H9 (cell line): ENCODE data around the gene DFFB. TPM values are rescaled to one million over a fixed set of nuclear protein-coding genes. Genes with fewer than 3 reads are reported as not detected.

ENCODE experiments used
- DNase-seq: peaks from one replicate; pipeline ENCODE4 v3.0.0-alpha.2; 2017
- H2AFZ ChIP-seq: one replicate; pipeline ENCODE4 v1.6.1; 2013; ENCODE audit warnings: mild to moderate bottlenecking, low read length, control low read depth, moderate library complexity
- H2AK5ac ChIP-seq: 2 replicates; pipeline ENCODE4 v1.6.1; 2013; ENCODE audit warnings: low read length, control low read depth, mixed read lengths; ENCODE audit not compliant: insufficient read length
- H2BK120ac ChIP-seq: one replicate; pipeline ENCODE4 v1.6.1; 2013; ENCODE audit warnings: low read depth, mild to moderate bottlenecking, low read length, control low read depth, inconsistent platforms; ENCODE audit not compliant: poor library complexity, severe bottlenecking
- H2BK12ac ChIP-seq: 2 replicates; pipeline ENCODE4 v1.6.1; 2013; ENCODE audit warnings: low read length, control low read depth, mixed read lengths, low read depth; ENCODE audit not compliant: insufficient read length
- H2BK15ac ChIP-seq: 2 replicates; pipeline ENCODE4 v1.6.1; 2013; ENCODE audit warnings: low read depth, low read length, control low read depth
- H2BK20ac ChIP-seq: one replicate; pipeline ENCODE4 v1.6.1; 2013; ENCODE audit warnings: low read depth, mild to moderate bottlenecking, low read length, control low read depth, inconsistent platforms; ENCODE audit not compliant: poor library complexity, severe bottlenecking
- H2BK5ac ChIP-seq: 2 replicates; pipeline ENCODE4 v1.6.1; 2013; ENCODE audit warnings: low read length, control low read depth, mixed read lengths; ENCODE audit not compliant: insufficient read length
- H3K14ac ChIP-seq: 2 replicates; pipeline ENCODE4 v1.6.1; 2013; ENCODE audit warnings: low read length, control low read depth; ENCODE audit not compliant: insufficient read depth
- H3K18ac ChIP-seq: 2 replicates; pipeline ENCODE4 v1.6.1; 2013; ENCODE audit warnings: low read depth, mild to moderate bottlenecking, mixed read lengths, low read length, control low read depth; ENCODE audit not compliant: insufficient read length
- H3K23ac ChIP-seq: 2 replicates; pipeline ENCODE4 v1.6.1; 2013; ENCODE audit warnings: low read length, control low read depth, mixed read lengths, low read depth; ENCODE audit not compliant: insufficient read length
- H3K23me2 ChIP-seq: 2 replicates; pipeline ENCODE4 v1.6.1; 2013; ENCODE audit warnings: low read depth, mild to moderate bottlenecking, mixed read lengths, low read length, control low read depth; ENCODE audit not compliant: insufficient read length, poor library complexity, severe bottlenecking
- H3K27ac ChIP-seq: 2 replicates; pipeline ENCODE4 v1.5.1; 2013; ENCODE audit warnings: low read length, control low read depth, mixed read lengths, low read depth; ENCODE audit not compliant: insufficient read length
- H3K27me3 ChIP-seq: 2 replicates; pipeline ENCODE4 v1.6.1; 2013; ENCODE audit warnings: low read length, control low read depth, inconsistent platforms; ENCODE audit not compliant: insufficient read depth
- H3K4ac ChIP-seq: 2 replicates; pipeline ENCODE4 v1.6.1; 2013; ENCODE audit warnings: low read depth, mild to moderate bottlenecking, control low read depth, inconsistent platforms, low read length, moderate library complexity
- H3K4me1 ChIP-seq: 2 replicates; pipeline ENCODE4 v1.6.1; 2013; ENCODE audit warnings: low read length, control low read depth, inconsistent platforms; ENCODE audit not compliant: insufficient read depth
- H3K4me2 ChIP-seq: 2 replicates; pipeline ENCODE4 v1.6.1; 2013; ENCODE audit warnings: low read length, control low read depth, mixed read lengths; ENCODE audit not compliant: insufficient read length, insufficient read depth
- H3K56ac ChIP-seq: 2 replicates; pipeline ENCODE4 v1.6.1; 2013; ENCODE audit warnings: low read depth, mild to moderate bottlenecking, mixed read lengths, low read length, control low read depth; ENCODE audit not compliant: insufficient read length
- H3K79me1 ChIP-seq: 2 replicates; pipeline ENCODE4 v1.6.1; 2013; ENCODE audit warnings: low read depth, mild to moderate bottlenecking, moderate library complexity, low read length, control low read depth, inconsistent platforms; ENCODE audit not compliant: insufficient read depth, poor library complexity, severe bottlenecking
- H3K79me2 ChIP-seq: 2 replicates; pipeline ENCODE4 v1.6.1; 2013; ENCODE audit warnings: low read length, control low read depth, inconsistent platforms; ENCODE audit not compliant: insufficient read depth
- H3K9ac ChIP-seq: 2 replicates; pipeline ENCODE4 v1.6.1; 2013; ENCODE audit warnings: low read length, control low read depth, mixed read lengths; ENCODE audit not compliant: insufficient read length; ENCODE audit errors: extremely low read depth
- H3K9me3 ChIP-seq: one replicate; pipeline ENCODE4 v1.6.1; 2013; ENCODE audit warnings: low read depth, low read length, inconsistent platforms; ENCODE audit not compliant: control insufficient read depth
- H3T11ph ChIP-seq: one replicate; pipeline ENCODE4 v1.6.1; 2013; ENCODE audit warnings: mild to moderate bottlenecking, low read length, control low read depth, inconsistent platforms
- H4K20me1 ChIP-seq: one replicate; pipeline ENCODE4 v1.6.1; 2013; ENCODE audit not compliant: control insufficient read depth, insufficient read length, insufficient read depth
- H4K5ac ChIP-seq: 2 replicates; pipeline ENCODE4 v1.6.1; 2013; ENCODE audit warnings: low read depth, mild to moderate bottlenecking, mixed read lengths, low read length, control low read depth; ENCODE audit not compliant: insufficient read length
- H4K8ac ChIP-seq: replicated peaks from 2 replicates; pipeline ENCODE4 v1.6.1; 2013; ENCODE audit warnings: low read length, control low read depth, mixed read lengths, low read depth; ENCODE audit not compliant: insufficient read length
- H4K91ac ChIP-seq: 2 replicates; pipeline ENCODE4 v1.6.1; 2013; ENCODE audit warnings: low read depth, mild to moderate bottlenecking, moderate library complexity, mixed read lengths, low read length, control low read depth; ENCODE audit not compliant: insufficient read length
- H3K27ac Mint-ChIP-seq, 3 experiments: 2 replicates in 2 of 3; 3 replicates in 1 of 3; pipeline ENCODE4 v1.8.0; 2020 to 2021; ENCODE audit warnings: mixed read lengths in 3 of 3, mild to moderate bottlenecking in 1 of 3, moderate library complexity in 1 of 3
- H3K27me3 Mint-ChIP-seq: 2 replicates; pipeline ENCODE4 v1.8.0; 2021; ENCODE audit warnings: low read depth, mild to moderate bottlenecking, moderate library complexity, mixed read lengths
- H3K36me3 Mint-ChIP-seq, 3 experiments: 2 replicates in 2 of 3; 3 replicates in 1 of 3; pipeline ENCODE4 v1.8.0; 2020 to 2021; ENCODE audit warnings: low read depth in 3 of 3, mixed read lengths in 3 of 3; ENCODE audit not compliant: insufficient read depth in 1 of 3
- H3K4me1 Mint-ChIP-seq, 2 experiments: 2 replicates each; pipeline ENCODE4 v1.8.0; 2020; ENCODE audit warnings: mixed read lengths in 2 of 2
- H3K4me3 Mint-ChIP-seq, 2 experiments: 2 replicates in 1 of 2; 3 replicates in 1 of 2; pipeline ENCODE4 v1.8.0; 2020 to 2021; ENCODE audit warnings: mild to moderate bottlenecking in 2 of 2, mixed read lengths in 2 of 2, moderate library complexity in 1 of 2
- H3K9me3 Mint-ChIP-seq, 2 experiments: 2 replicates in 1 of 2; 3 replicates in 1 of 2; pipeline ENCODE4 v1.8.0; 2020; ENCODE audit warnings: mild to moderate bottlenecking in 2 of 2, mixed read lengths in 2 of 2, moderate library complexity in 1 of 2
- WGBS: extraction: QIAGEN DNeasy Blood & Tissue Kit; methylation state at CpG from one replicate; pipeline ENCODE4 v1.1.7; 2013; ENCODE audit warnings: missing lambda C conversion rate, low lambda C conversion rate, mixed read lengths; ENCODE audit not compliant: insufficient read length; ENCODE audit errors: extremely low coverage; 5-methylcytosine and 5-hydroxymethylcytosine counted together
- total RNA-seq: library from RNA; stranded (reverse); gene quantifications from 2 replicates; pipeline ENCODE4 v1.2.1, GENCODE V29; 2021
- TF ChIP-seq, protein P1 (sequence below): fragments of 200-600 bp; sonication (generic); conservative IDR thresholded peaks from 3 replicates; pipeline ENCODE4 v1.8.0; 2021; ENCODE audit warnings: antibody characterized with exemption, mild to moderate bottlenecking

The DFFB gene
- total RNA-seq, 1 experiment from 2014 or later, result 9.7 TPM

DNA sequence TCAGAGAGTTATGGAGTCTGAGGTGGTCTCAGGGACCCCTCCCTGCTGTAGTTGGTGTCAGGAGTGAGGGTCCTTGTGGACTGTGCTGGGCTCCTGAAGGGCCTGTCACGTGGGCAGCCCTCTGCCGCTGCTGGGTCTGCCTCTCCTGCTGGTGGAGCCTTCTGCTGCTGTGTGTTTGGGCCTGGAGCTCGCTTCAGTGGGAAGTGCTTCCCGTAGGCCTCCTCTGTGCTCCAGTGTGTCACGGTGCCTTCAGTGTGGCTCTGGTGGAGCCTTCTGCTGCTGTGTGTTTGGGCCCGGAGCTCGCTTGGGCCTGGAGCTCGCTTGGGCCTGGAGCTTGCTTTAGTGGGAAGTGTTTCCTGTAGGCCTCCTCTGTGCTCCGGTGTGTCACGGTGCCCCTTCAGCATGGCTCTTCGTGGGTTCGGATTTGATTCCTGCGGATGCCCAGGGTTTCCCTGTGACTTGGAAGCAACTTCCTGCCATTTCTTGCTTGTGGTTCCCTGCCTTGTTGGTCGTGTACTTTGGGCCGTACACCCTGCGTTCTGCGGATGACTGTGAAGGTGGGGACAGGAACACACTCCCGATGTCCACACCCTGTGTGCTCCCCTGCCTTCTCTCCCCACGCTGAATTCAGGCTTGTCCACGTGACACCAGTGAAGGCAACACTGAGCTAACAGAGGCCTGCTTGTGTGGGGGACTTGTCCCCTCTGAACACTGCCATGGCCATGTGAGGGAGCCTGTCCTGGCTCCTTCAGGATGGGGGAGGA is 23.3 kb downstream of the DFFB start:
- no peaks in the 10 kb centered on the region for H3K79me2 ChIP-seq
- no peak overlapping the region; the same call in 1 of the 2 replicates for H3K14ac ChIP-seq
- WGBS, result no CpG with 5 or more reads among the region's 20 CpGs
- no peak overlapping the region for H2BK5ac ChIP-seq
- no peak overlapping the region for H2BK20ac ChIP-seq
- H3K4me1 ChIP-seq, result no peaks in the 10 kb centered on the region
- Mint-ChIP-seq H3K9me3 (peaks cover 15 to 16% of the 10 kb centered on the region in 2 experiments), H3K27ac (no peak overlapping the region; a peak in 1 of 7 replicates), H3K4me3 (no peak overlapping the region), H3K36me3 (peaks cover 16 to 39% (median 17%) of the 10 kb centered on the region in 3 experiments), H3K4me1 (no peaks in the 10 kb centered on the region), H3K27me3 (no peaks in the 10 kb centered on the region)
- H4K8ac ChIP-seq, result no peak overlapping the region
- no peaks in the 10 kb centered on the region for H3K27me3 ChIP-seq
- H3K56ac ChIP-seq, result no peak overlapping the region
- H3T11ph ChIP-seq, result no peak overlapping the region
- no peak overlapping the region for H2AK5ac ChIP-seq
- no peaks in the 10 kb centered on the region for H3K79me1 ChIP-seq
- no peak overlapping the region for H4K91ac ChIP-seq
- H3K4me2 ChIP-seq, result no peak overlapping the region
- no peak overlapping the region for H3K27ac ChIP-seq
- TF ChIP-seq, protein P1, sequence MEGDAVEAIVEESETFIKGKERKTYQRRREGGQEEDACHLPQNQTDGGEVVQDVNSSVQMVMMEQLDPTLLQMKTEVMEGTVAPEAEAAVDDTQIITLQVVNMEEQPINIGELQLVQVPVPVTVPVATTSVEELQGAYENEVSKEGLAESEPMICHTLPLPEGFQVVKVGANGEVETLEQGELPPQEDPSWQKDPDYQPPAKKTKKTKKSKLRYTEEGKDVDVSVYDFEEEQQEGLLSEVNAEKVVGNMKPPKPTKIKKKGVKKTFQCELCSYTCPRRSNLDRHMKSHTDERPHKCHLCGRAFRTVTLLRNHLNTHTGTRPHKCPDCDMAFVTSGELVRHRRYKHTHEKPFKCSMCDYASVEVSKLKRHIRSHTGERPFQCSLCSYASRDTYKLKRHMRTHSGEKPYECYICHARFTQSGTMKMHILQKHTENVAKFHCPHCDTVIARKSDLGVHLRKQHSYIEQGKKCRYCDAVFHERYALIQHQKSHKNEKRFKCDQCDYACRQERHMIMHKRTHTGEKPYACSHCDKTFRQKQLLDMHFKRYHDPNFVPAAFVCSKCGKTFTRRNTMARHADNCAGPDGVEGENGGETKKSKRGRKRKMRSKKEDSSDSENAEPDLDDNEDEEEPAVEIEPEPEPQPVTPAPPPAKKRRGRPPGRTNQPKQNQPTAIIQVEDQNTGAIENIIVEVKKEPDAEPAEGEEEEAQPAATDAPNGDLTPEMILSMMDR, result no peak
- H4K20me1 ChIP-seq, result no peaks in the 10 kb centered on the region
- H3K23me2 ChIP-seq, result no peaks in the 10 kb centered on the region
- H4K5ac ChIP-seq, result no peak overlapping the region
- no peak overlapping the region for H2BK120ac ChIP-seq
- H3K23ac ChIP-seq, result no peak overlapping the region
- H3K9me3 ChIP-seq, result peaks cover 8% of the 10 kb centered on the region
- H2AFZ ChIP-seq, result no peak overlapping the region
- no peak overlapping the region for H3K4ac ChIP-seq
- no peak overlapping the region for H2BK15ac ChIP-seq
- H3K18ac ChIP-seq, result no peak overlapping the region
- DNase-seq, result no peak
- H2BK12ac ChIP-seq, result no peak overlapping the region
- H3K9ac ChIP-seq, result no peak overlapping the region
